G401.6 (cell line): ENCODE results near the gene PHYH.
A peak's percentile ranks its signal among the peaks of the same experiment; 100 is the strongest.
"Not testable (repeated sequence)": the region's sequence is repeated elsewhere in the genome, so short reads cannot be mapped to it uniquely, and the experiment has no call there.

Experiments used
- FAIRE-seq: peaks from 2 replicates; lab custom pipeline; 2012; peaks lifted over from hg19 to GRCh38; lab: Jason Lieb, UNC

Gene PHYH

DNA sequence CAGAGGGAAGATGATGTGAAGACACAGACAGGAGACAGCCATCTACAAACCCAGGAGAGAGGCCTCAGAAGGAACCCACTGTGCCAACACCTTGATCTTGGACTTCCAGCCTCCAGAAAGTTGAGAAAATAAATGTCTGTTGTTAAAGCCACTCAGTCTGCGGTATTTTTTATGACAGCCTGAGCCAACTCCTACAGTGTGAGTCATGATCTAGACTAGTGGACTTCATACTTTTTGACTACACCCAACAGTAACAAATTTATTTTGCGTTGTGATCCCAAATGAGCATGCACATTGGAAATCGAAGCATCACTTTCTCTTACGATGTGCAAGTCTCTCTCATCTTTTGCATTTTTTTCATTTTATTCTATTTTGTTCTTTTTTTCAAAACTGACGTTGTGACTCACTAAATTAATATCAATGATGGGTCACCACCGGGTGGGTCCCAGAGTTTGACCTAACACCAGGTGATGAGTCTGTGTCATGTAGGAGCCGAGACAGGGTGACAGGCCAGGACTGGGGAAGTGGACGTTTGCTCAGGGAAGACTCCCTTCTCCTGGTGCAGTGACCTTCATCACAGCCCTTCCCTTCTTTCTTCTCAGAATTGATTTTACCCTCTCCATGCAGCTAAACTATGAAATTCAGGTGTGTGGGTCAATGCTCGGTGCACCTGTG lies 28.9 kb downstream of the PHYH start:
- FAIRE-seq = no peak

DNA sequence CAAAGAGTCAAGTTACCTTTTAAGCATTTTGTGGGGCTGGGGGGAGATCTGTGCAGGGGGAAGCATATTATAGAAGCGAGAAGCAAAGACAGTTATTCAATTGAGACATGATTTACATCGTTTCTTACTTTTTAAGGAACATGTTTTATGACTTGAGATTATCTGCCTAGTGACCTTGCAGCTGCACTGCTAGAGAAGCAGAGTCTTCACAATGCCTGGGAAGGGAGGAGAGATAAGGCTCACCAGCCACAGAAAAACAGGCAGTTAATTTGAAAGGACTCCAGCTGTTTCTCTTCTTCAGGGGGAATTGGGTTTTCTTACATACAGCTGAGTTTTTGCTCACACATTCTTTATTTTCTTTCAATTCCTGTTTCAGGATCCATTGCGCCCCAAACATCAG lies 31.0 kb downstream of the PHYH start:
- no peak for FAIRE-seq

DNA sequence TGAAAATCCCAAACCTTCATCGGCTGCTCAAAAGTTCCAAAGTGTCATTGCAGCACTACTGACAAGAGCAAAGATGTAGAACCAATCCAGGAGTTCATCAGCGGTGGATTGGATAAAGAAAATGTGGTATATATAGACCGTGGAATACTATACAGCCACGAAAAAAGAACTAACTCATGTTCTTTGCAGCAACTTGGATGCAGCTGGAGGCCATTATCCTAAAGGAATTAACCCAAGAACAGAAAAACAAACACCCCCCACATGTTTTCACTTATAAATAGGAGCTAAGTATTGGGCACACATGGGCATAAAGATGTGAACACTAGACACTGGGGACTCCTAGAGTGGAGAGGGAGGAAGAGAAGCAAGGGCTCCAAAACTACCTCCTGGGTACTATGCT lies 31.6 kb downstream of the PHYH start:
- no peak for FAIRE-seq

DNA sequence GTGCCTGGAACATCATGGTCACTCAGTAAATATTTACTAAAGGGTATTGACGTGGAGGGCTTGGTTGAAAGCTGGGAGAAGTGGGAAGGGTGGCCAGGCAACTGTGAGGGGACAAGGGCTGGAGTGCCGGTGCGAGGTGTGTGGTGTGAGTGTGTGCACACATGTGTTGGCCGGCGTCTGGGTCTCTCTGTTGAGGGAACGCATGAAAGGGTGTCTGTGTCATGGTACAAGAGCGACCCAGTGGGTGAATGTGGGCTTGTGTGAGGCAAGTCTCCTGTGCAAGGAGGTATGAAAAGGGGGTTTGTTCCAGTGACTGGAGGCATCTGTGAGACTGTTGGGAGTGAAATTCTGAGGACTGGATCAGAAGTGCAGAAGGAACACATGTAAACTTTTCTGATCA lies 36.3 kb downstream of the PHYH start:
- no peak for FAIRE-seq

DNA sequence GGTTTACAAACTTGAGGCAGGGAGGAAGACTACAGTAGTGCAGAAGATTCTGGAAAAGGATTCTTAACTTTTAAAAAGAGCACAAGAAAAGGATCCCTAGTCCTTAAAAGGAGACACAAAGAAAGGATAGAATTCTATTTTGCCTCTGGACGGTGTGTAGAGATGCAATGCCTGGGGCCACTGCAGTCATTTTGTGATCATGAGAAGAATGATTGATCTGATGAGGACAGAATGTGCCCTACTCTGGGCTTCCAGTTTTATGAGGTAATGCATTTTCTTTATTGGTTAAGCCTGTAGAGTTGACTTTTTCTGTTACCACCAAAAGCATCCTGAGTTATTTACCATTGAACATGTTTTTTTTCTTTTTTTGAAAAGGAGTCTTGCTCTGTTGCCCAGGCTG lies 37.4 kb downstream of the PHYH start:
- no peak for FAIRE-seq

DNA sequence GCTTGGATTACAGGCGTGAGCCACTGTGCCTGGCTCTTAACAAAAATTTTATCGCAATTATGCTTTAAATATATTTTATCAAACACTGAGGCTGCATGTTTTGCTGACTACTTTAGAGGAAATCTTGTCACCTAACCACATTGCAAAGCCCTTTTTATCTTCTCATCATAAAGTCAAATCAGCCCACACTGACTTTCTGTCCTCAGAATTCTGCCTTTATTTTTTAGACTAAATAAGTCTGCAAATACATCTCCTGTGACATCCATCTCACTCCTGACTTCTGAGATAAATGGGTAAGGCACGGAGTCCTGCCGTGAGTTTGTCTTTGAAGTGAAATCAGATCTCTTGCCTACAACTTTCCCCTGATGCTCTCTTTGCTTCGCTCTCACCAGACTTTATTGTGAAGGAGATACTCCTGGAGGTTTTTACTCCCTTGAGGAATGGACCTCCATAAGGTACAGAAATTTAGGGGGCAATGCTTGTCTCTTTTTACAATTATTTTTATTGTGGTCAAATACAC lies 42.2 kb downstream of the PHYH start:
- no peak for FAIRE-seq

DNA sequence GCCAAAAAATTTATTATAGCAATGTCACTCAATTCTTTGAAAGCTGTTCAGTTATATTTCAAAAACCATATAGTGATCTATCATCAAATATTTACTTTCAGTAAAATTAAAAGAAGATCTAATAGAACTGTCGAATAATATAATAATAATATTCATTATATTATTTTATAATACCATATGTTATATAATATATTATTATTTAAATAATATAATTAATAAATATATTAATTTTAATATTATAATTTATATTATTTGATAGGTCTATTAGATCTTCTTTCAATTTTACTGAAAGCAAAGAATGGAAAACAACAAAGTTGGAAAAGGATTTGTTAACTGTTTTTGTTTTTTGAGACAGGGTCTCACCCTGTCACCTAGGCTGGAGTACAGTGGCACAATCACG lies 43.2 kb downstream of the PHYH start:
- FAIRE-seq = peak; percentile 96

DNA sequence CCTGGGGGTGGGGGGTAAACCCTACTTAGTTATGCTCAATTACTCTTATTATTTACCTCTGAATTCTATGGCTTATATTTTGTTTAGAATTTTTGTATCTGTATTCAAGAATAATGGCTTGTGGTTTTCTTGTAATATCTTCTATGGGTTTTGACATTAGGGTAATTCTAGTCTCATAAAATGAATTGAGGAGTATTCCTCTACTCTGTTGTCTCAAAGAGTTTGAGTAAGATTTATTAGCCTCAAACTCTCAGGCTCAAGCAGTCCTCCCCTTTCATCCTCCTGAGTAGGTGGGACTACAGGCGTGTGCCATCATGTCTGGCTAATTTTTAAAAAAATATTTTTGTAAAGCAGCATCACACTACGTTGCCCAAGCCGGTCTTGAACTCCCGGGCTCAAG lies 46.1 kb downstream of the PHYH start:
- no peak for FAIRE-seq

DNA sequence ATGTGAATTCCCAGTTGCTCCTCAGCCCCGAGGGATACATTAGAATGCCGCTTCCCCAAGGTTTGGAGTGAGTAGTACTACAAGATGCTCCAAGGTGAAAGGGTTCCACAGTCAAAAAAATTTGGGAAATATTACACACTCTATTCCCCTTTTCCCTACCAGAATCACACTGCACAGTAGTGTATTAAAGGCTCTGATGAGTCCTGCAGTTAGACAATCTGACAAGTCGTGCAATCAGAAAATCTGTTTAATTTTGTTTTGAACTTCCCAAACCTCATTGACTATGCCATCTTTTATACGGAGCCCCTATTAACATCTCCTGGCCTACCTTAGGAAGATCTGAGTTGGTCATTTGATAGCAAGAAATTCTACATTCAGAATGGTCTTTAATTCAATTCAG lies 52.1 kb downstream of the PHYH start:
- FAIRE-seq = no peak

DNA sequence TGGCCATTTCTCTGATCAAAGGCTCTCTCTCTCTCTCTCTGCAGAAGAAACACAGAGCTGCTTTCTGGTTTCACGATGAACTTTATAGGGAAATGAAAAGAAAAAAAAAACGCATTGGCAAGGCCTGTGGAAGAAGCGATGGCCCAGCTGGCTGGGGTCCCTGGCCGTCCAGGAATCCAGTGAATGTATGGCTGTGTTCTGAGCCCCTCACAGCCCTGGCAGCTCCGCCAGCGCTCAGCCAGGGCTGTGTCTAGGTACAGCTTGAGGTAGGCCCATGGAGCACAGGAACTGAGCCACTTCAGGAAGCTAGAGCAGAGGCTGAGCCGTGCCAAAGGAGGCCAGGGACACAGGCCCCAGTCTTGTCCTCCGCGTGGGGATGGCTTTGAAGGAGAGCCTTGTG lies 52.6 kb downstream of the PHYH start:
- FAIRE-seq = no peak

DNA sequence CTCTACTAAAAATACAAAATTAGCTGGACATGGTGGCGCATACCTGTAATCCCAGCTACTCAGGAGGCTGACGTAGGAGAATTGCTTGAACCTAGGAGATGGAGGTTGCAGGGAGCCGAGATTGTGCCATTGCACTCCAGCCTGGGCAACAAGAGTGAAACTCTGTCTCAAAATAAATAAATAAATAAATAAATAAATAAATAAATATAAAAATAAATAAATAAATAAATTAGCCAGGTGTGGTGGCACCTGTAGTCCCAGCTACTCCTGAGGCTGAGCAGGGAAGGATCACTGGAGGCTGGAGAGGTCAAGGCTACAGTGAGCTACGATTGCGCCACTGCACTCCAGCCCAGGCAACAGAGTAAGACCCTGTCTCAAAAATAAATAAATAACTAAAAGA lies 57.6 kb downstream of the PHYH start:
- not testable (repeated sequence) for FAIRE-seq

DNA sequence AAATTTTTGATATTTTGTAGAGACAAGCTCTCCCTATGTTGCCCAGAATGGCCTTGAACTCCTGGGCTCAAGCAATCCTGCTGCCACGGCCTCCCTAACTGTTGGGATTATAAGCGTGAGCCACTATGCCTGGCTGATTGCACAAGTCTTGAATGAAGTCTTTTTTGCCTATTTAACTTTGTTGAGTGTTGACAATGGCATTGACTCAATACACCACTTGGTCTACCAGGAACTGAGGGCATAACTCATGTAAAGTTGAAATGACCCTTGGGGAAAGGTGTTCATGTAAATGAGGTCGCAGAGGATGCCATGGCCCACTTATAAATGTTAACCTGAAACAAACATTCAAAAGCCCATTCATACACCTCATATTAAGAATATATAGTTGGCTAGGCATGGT lies 58.3 kb downstream of the PHYH start:
- FAIRE-seq = no peak

DNA sequence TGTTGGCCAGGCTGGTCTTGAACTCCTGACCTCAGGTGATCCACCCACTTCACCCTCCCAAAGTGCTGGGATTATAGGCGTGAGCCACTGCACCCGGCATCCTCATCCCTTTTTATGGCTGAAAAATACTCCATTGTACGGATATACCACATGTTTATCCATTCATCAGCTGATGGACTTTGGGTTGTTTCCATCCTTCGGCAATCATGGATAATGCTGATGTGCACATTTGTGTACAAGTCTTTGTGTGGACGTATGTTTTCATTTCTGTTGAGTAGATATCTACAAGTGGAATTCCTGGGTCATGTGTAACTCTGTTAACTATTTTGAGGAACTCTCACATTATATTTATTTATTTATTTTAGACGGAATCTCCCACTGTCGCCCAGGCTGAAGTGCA lies 59.9 kb downstream of the PHYH start:
- FAIRE-seq = no peak

DNA sequence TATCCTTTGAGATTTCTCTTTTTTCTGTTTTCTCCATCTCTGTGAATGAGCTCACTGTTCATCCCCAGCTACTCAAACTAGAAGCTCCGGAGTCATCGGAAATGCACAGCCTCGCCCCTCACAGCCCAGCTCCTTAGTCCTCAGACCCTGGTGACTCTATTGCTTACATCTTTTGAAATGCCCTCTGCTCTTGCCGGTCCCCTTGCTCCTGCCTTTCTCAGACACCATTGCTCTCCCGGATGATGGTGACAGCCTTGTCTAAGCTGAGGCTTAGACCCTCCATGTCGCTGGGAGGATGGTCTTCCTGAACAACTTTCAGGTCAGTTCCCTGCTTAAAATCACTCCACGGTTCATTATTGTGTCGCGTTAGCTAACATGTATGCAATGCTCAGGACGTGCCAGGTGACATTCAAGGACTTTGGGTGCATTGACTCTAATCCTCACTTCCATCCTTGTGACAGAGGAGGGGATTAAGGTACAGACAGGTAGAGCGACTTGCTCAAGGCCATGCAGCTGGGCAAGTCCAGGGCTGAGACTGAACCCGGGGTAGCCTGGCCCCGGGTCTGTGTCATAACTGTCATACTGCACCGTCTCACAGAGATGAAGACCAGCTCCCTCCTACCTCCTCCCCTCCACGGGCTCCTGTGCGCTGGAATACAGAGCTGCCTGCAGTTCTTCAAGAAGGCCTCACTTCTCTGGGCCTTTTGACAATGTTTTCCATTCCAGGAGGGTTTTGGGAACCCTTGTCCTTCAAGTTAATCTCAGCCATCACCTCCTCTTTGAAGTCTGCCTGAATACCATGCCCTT lies 61.4 kb downstream of the PHYH start:
- no peak for FAIRE-seq

DNA sequence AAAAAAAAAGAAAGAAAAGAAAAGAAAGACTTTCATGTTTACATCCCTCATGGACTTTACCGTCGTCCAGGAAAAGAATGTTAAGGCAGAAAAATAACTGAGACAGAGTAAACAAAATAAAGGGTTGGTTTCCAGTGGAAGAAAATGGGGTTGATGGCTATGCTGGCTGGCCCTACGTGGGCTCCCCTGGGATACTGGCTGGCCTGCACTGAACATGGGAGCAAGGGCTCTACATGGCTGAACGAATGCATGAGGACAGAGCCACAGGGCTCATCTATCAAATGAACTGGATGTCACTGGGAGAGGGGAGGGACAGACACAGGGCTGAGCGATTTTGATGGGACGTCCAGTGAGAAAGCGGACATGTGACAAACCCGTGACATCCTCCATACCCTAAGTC lies 63.2 kb downstream of the PHYH start:
- FAIRE-seq = no peak

DNA sequence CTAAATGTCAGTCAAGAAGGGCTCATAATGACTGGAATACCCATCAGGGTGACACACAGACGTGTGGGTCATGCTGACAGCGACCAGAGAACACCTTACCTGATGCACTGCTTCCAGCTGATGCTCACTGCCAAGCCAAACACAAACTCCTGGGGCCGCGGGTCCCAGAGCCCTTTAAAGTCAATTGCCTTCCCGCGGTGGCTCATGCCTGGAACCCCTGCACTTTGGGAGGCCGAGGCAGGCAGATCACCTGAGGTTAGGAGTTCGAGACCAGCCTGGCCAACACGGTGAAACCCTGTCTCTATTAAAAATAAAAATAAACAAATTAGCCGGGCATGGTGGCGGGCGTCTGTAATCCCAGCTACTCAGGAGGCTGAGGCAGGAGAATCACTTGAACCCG lies 65.1 kb downstream of the PHYH start:
- FAIRE-seq = not testable (repeated sequence)

DNA sequence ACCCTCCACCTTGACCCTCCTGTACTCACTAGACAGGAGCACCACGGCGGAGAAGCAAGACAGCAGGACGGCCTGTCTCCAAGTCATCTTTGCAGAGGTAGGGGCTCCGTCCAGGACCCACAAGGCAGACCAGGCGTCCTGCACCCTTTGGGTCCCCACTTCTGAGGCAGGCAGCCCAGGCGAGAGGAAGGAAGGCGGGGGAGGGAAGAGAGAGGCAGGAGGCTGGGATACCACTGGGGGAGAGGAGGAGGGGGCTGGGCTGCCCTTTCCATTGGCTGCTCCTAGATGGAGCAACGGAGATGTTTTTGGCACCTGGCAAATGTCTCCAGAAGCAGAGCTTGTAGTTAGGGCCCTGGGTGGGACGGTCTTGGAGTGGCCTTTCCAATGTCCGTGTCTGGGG lies 65.7 kb downstream of the PHYH start, which contains the start of gene UCMA:
Gene UCMA, minus strand, starts transcription at position 203 of the 400 bp plus-strand sequence. Its CDS starts 116 bp downstream, at position 87.
- FAIRE-seq = no peak

DNA sequence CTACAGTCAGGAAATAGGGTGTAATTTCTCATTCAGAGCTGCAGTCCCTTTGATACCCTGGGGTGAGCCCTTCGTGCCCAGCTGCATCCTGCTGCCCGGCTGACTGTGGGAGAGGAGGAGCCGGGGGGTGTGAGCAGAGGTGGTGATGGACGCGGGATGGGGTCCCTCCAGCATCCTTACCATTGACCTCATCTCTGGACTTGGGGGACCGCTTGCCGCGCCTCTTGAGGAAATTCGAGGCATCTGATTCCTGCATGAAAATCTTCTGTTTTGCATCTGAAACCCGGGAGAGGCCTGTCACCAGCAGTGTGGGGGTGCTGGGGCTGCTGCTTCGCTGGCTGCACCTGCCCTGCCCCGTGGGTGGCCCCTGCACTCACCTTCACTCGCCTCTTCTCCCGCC lies 66.5 kb downstream of the PHYH start:
- no peak for FAIRE-seq

DNA sequence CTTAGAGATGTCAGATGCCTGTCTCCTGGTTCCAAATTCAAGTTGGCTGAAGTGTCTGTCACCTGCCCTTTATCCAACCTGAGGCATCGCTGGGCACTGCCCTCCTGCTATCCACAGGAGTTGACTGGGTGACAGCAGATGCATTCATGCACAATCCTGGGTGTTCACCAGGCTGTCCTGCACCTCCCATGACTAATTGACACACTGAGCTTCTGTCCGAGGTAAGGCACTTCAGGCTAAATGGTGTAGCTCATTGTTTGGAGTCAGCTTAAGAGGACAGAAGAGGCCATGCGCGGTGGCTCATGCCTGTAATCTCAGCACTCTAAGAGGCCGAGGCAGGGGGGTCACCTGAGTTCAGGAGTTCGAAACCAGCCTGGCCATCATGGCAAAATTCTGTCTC lies 68.1 kb downstream of the PHYH start:
- FAIRE-seq = no peak

DNA sequence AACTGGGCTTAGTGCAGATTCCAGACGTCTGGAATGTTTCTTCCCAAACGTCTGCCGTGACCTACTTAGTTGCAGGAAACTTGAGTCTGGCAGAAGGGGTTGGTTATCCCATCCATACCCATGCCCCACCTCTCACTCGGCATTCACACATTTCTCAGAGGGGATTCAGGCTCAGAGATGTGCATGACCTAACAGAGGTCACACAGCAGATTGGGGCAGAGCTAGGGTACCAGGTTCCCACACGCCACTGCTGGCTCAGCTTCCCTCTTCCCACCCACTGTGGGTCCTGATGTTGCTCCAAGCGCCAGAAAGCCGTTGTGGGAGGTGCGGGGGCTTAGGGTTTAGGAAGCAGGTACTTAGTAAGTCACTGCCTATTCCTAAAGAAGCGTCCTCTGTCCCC lies 68.7 kb downstream of the PHYH start:
- no peak for FAIRE-seq
